Mammary epithelial cell (primary cell): Measurements from ENCODE around the gene RCCD1.

Experiments
- CTCF ChIP-seq, 2 donors: IDR thresholded peaks in 1 of 2; conservative IDR thresholded peaks in 1 of 2; 2 replicates each; pipeline ENCODE4 v1.5.1; 2011 to 2012; ENCODE audit warnings: inconsistent platforms in 2 of 2, low read length in 2 of 2, mild to moderate bottlenecking in 2 of 2, control low read depth in 1 of 2, low read depth in 1 of 2; ENCODE audit not compliant: insufficient read depth in 1 of 2; ENCODE audit errors: extremely low read depth in 1 of 2
- EZH2 ChIP-seq: IDR thresholded peaks from 2 replicates; pipeline ENCODE4 v1.6.1; 2012; ENCODE audit warnings: low read length, inconsistent platforms, borderline replicate concordance

DNA sequence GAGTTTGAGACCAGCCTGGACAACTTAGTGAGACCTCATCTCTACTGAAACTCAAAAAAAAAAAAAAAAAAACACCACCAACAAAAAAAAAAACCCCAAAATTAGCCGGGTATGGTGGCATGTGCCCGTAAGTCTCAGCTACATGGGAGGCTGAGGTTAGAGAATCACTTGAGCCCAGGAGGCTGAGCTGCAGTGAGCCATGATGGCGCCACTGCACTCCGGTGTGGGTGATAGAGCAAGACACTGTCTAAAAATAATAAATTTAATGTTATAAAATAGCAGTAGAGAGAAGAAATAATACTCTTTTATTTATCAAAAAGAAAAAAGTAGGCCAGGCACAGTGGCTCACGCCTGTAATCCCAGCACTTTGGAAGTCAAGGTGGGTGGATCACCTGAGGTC lies 17.4 kb downstream of the RCCD1 start:
- TF ChIP-seq EZH2 (no peak), CTCF (conservative IDR thresholded peaks at IDR 0.05 in 1 of 2, IDR thresholded peaks at IDR 0.05 in 1 of 2; ENCODE audit: extremely low read depth in 1 of 2, insufficient read depth in 1 of 2, low read depth in 1 of 2, low read length in 2 of 2) (no peak)
